HEK293T (cell line): Measurements from ENCODE around the gene ZNF57.

Experiments used
- BHLHE40 ChIP-seq: fragments of 450-650 bp; IDR thresholded peaks from 2 replicates; pipeline ENCODE4 v1.6.1; 2016; ENCODE audit warnings: mild to moderate bottlenecking, moderate library complexity, borderline replicate concordance
- CTBP1 ChIP-seq: fragments of 450-650 bp; IDR thresholded peaks from 2 replicates; pipeline ENCODE4 v1.6.1; 2016; ENCODE audit warnings: borderline replicate concordance
- ELF4 ChIP-seq: fragments of 450-650 bp; IDR thresholded peaks from 2 replicates; pipeline ENCODE4 v1.6.1; 2017; ENCODE audit warnings: antibody characterized with exemption
- FOXA1 ChIP-seq: fragments of 450-650 bp; IDR thresholded peaks from 2 replicates; pipeline ENCODE4 v1.6.1; 2016; ENCODE audit warnings: mild to moderate bottlenecking
- FOXK2 ChIP-seq: fragments of 450-650 bp; IDR thresholded peaks from 2 replicates; pipeline ENCODE4 v1.6.1; 2016; ENCODE audit warnings: mild to moderate bottlenecking
- FOXM1 ChIP-seq: fragments of 450-650 bp; IDR thresholded peaks from 2 replicates; pipeline ENCODE4 v1.6.1; 2017; ENCODE audit warnings: mild to moderate bottlenecking, borderline replicate concordance
- HDGF ChIP-seq: fragments of 450-650 bp; IDR thresholded peaks from 2 replicates; pipeline ENCODE4 v1.6.1; 2017; ENCODE audit warnings: antibody characterized with exemption, borderline replicate concordance
- L3MBTL2 ChIP-seq: fragments of 450-650 bp; conservative IDR thresholded peaks from 2 replicates; pipeline ENCODE4 v1.6.1; 2016; ENCODE audit warnings: mild to moderate bottlenecking
- NFRKB ChIP-seq: fragments of 450-650 bp; IDR thresholded peaks from 2 replicates; pipeline ENCODE4 v1.6.1; 2016; ENCODE audit warnings: mild to moderate bottlenecking, moderate library complexity
- SP1 ChIP-seq: fragments of 450-650 bp; IDR thresholded peaks from 2 replicates; pipeline ENCODE4 v1.6.1; 2017
- SUZ12 ChIP-seq: fragments of 450-650 bp; IDR thresholded peaks from 2 replicates; pipeline ENCODE4 v1.6.1; 2016; ENCODE audit warnings: mild to moderate bottlenecking
- TARDBP ChIP-seq: fragments of 450-650 bp; IDR thresholded peaks from 2 replicates; pipeline ENCODE4 v1.6.1; 2016
- ZNF384 ChIP-seq: fragments of 450-650 bp; IDR thresholded peaks from 2 replicates; pipeline ENCODE4 v1.6.1; 2016

DNA sequence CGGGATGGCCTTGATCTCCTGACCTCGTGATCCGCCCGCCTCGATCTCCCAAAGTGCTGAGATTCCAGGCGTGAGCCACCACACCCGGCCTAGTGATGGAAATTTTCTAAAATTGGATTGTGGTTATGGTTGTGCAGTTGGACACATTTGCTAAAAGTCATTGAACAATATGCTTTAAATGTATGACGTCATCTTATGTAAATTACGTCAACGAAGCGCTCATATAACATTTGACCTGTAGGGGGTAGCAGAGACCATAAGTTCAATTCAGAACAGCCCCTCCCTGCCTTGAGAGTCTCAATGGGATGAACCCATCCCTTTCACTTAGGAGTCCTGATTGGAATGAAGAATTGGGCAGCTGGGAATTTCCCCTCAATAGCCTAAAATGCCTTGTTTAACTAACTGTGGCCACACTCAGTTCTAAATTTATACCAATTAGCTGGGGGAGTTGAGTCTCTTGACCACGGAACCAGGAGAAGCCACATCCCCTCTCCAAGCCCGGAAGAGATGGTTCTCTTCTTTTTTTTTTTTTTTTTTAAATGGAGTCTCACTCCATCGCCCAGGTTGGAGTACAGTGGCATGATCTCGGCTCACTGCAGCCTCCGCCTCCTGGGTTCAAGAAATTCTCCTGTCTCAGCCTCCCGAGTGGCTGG lies 61.4 kb downstream of the ZNF57 start:
- TF ChIP-seq SUZ12 (no peak), FOXM1 (0 out of 2 replicates have a peak, but pooled peaks have one; percentile 19), BHLHE40 (no peak), ELF4 (no peak), NFRKB (no peak), TARDBP (peak; percentile 60; the same call in 1 of the 2 replicates), SP1 (no peak), L3MBTL2 (no peak), CTBP1 (peak; percentile 44; the same call in 1 of the 2 replicates), HDGF (no peak), FOXA1 (no peak), ZNF384 (peak; percentile 54; the same call in 1 of the 2 replicates), FOXK2 (no peak)
